Stimulated activated CD8-positive, alpha-beta memory T cell treated with anti-CD3 and anti-CD28 coated beads, Interleukin-15, amount 100 ng/mL, for 4 hours (primary cell): ENCODE results near the gene CDH20.
"Not testable (repeated sequence)": the region's sequence is repeated elsewhere in the genome, so short reads cannot be mapped to it uniquely, and the experiment has no call there.

ENCODE experiments used
- DNase-seq, 2 donors: peaks; one replicate each; pipeline ENCODE4 v3.0.0-alpha.2; 2020; ENCODE audit warnings: low read depth in 2 of 2

CDH20 gene

DNA sequence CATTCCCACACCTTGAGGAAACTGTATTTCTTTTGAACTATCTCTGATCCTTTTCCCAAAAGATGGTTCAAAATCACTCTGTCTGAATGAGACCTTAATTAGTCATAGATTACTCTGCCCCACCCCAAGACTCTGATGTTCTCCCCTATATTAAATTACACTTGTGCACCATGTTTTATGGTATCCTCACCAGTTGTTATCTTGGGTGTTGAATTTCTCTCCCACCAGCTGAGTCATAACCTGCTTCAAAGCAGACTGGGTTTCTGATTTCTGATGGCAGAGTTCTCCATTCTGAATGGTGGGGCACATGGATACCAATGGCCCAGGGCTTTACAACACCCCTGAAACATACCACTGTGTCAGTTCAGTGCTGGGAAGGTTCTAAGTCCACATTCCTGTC lies 15.0 kb downstream of the CDH20 start:
- no peak for DNase-seq

DNA sequence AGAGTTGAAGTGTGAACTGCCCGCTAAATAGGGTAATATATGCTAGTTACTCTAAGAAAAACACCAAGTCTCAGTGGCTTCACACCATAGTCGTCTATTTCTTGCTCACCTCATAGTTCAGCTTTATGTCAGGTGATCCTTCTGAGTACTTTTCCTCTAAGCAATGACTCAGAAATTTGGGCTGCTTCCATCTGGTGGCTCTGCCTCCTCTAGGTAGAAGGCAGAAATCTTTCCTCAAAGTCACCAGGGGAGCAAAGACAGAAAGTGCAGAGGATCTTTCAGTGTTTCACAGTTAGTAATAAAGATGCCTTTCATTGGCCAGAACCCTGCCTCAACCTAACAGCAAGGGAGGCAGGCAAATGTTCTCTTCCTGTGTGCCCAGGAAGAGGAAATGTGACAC lies 17.3 kb downstream of the CDH20 start:
- no peak for DNase-seq

DNA sequence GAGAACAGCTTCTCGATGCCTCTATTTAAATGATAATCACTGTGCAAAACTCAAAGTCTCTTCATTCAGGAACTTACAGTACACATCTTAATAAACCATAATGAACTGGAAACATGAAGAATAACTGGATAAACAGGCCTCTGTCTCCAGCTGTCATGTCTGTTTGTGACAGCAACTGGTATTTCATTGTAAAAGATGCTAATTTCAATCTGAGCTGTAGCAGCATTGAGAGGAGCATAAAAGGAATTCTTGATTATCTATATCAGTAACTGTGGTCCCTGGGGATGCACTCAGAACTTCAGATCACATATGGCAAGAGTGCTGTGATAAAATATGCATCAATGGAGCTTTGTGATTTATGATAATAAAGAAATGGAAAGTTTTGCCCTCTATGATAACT lies 18.8 kb downstream of the CDH20 start:
- DNase-seq: no peak

DNA sequence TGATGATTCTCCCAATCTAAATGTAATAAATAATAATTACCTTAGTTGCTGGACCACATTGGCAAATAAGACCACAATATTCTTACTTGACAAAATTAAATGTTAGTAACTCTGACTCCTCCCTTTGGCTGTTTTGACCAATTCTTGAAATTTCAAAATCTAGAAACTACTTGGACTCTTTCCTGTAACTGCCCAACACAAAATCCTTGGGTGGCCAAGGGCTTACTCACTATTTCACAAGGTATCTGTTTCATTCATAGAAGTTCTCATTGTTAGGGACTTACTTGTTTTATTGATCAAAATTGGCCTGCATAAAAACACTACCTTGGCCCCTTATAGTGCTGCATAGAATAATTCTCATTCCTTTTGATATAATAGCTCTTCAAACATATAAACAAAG lies 19.4 kb downstream of the CDH20 start:
- no peak for DNase-seq

DNA sequence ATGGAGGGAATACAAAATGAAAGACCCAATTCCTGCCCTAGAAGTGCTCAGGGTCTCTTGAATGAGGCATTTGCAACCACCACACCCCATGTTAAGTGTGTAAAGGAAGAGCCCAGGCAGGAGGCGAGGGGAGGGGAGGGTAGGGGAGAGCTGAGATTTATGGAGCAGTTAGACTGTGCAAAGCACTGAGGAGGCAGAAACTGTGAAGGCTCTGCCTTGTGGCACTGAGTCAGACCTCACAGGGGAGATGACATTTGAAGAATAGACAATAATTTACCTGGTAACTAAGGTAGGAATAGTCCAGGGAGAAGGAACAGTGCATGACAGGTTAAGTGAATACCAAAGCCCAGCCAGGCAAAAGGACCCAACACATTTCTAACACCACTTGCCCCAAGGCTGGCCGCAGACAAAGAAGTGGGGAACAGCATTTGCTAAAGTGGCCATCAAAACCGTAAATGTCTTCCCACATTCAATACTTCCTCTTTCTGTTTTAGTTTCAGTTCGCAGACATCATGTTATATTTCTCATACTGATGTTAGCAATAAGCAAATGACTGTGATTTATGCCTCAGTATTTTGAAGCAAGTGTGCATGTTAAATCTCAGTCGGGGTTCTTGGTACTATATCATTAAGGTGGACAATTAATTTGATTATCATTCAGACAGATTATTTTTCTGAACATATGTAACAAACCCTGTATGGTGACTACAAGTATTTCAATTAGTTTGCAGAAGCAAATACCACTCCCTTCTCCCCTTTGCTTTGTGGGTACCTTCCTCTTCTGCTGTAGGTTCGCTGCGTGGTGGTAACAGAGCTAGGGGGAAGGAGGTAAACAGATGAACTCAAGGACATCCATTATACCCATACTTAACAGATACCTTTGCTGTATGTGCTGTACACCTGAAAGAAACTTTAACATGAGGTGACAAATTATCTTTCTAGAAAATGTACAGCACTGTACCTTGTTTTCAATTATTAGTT lies 27.5 kb downstream of the CDH20 start:
- no peak for DNase-seq

DNA sequence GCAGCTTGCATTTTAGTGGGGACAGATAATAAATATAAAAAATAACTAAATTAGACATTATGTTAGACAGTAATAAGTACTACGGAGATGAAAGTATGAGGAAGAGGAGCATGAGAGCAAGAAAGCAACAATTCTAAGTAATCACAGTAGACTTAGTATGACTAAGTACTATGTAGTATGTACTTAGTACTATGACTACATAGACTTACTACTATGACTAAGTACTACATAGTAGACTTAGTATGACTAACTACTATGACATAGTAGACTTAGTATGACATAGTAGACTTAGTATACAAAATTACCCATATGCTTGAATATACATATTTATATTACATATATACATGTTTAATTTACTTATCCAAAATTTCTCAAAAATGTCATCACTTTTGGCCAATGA lies 29.3 kb downstream of the CDH20 start:
- DNase-seq: no peak

DNA sequence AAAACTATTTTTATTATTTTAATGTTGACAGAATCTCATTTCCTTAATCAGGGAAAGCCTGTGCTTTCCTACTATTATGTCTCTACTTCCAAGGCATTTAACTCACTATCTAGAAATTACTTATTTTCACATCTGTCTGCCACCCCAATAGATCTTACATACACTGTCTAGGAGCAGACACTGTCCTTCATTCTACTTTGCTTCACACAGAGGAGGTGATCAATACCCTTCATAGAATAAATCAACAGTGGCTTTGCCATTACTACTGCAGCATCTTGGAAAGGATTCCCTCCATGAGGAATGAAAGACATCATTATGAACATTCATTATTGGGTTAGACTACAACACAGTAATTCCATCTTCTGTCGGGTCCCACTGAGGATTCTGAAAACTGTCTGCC lies 31.7 kb downstream of the CDH20 start:
- DNase-seq: no peak

DNA sequence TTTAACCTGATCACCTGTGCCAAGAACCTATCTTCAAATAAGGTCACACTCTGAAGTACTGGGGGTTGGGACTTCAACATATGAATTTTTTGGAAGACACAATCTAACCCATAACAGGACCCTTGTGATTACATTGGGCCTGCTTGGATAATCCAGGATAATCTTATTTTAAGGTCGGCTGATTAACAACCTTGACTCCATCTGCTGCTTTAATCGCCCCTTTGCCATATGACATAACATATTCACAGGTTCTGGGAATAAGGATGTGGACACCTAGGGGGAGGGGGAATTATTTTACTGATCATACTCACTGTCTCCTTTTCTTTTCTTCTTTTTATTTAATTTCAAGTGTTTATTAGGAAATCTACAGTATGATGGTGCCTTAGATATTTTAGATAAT lies 34.8 kb downstream of the CDH20 start:
- no peak for DNase-seq

DNA sequence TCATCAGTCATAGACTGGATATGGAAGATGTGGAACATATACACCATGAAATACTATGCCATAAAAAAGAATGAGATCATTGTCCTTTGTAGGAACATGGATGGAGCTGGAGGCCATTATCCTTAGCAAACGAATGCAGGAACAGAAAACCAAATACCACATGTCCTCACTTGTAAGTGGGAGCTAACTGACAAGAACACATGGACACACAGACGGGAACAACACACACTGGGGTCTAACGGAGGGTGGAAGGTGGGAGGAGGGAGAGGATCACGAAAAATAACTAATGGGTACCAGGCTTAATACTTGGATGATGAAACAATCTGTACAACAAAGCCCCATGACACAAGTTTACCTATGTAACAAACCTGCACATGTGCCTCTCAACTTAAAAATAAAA lies 36.4 kb downstream of the CDH20 start:
- not testable (repeated sequence) for DNase-seq

DNA sequence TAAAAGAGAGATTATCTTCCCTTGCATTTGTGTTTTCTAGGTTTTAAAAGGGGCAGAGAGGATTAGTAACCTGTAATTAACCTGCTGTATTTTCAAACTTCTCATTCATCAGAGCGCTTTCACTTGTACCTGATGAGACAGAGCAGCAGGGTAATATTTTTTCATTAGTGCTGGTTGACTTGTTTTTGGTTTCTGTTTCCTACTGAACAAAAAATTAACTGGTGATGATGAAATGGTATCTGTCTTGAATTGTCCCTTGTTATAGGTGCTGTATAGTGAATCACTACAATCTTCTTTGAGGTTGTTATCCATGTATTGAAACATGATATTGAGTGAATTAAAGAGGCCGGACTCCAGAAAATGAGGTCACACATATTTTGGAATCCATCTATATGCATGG lies 37.9 kb downstream of the CDH20 start:
- no peak for DNase-seq

DNA sequence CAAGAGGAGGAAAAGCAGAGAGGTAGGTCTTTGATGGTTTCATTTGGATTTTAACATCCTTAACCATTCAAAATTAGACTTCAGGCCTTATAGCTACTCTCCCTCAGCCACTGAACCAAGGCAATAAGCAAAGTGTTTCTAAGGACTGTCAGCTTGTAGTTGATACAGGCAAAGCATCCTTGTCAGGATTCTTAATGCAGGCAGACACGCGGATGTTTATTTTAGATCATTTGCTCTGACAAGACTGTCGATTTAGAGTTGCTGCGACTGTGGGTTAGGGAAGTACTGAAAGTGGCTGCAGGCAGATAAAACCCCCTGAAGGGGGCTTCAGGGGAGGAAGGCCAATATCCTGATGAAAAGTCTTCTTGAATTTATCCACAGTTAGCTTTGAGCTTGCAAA lies 46.6 kb downstream of the CDH20 start:
- no peak for DNase-seq

DNA sequence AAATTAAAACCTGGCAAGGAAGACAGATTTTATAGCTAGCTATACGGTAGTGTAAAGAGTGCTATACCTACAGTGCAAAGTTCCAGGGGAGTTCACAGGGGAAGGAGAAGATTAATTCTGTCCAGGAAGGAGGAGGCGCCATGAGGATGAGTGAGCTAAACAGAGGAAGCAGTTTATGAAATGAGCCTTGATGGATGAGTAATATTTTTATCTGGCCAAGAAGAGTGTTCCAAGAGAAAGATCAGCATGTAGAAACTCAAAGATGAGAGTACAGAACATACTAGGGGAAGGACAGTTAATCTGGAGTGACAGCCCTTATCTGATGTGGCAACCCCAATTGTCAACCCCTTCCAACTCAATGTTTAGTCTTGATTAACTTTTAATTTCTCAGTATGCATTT lies 54.8 kb downstream of the CDH20 start:
- no peak for DNase-seq

DNA sequence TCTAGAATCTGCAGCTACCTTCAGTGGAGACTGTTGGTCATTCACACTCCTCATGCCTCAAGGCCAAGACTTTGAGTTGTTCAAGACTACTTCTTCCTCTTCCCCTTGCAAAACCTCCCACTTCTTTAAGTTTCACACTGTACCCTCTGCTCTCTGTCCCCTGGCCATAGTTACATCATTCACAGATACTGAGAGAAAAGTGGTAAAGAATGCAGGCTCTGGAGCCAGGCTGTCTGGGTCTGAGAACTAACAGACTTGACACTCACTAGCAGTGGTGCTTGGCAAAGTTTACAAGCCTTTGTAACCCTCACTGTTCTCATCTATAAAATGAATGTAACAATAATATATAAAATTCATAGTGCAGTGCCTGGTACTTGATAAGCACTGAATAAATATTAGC lies 61.8 kb downstream of the CDH20 start:
- no peak for DNase-seq

DNA sequence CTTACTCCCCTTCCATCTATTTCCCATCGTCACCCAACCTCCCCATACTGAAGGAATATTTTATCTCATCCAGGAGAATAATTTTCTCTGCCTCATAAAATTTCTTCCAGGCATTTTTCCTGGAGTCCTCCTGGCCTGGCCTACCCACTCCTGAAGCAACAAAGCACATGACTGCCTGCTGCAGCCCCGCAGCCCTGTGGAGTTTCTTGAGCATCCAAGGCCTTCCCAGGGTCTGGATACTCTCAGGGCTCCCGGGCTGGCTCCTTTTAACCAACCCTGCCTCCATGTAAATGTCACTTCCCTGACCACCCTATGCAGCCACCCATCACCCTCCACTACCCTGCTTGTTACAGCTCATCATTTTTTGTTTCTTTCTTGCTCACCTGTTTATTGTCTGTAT lies 64.0 kb downstream of the CDH20 start:
- DNase-seq: no peak

DNA sequence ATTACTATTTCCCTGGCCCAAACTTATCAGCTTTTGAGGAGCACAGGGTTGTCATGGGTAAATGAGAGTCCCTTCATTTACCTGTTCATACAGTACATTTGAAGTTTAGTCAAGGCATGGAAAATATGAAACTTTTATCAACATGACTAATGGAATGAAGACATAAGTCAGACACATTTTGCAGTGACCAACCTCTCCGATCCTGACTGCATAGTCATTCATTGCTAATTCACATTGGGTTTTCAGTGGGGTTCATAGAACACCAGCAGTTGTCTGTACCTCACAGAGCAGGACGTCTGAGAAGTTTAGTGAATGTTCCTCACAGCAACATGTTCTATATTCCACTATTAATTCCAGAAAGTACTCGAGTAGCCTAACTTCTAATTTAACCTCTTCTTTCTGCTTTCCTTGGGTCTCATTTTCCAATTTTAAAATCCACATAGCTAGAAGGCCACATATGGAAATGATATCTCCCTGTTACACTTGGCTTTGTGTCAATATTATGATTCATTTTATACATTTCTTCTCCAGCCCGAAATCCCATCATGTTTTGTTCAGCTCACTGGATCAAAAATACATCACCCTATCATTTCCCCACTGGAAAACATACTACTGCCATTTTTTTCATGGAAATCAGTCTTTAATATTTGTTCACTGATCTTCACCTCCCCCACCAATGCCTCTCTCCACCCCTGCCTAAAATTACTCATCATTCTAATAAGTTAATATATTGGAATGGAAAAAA lies 65.9 kb downstream of the CDH20 start:
- no peak for DNase-seq

DNA sequence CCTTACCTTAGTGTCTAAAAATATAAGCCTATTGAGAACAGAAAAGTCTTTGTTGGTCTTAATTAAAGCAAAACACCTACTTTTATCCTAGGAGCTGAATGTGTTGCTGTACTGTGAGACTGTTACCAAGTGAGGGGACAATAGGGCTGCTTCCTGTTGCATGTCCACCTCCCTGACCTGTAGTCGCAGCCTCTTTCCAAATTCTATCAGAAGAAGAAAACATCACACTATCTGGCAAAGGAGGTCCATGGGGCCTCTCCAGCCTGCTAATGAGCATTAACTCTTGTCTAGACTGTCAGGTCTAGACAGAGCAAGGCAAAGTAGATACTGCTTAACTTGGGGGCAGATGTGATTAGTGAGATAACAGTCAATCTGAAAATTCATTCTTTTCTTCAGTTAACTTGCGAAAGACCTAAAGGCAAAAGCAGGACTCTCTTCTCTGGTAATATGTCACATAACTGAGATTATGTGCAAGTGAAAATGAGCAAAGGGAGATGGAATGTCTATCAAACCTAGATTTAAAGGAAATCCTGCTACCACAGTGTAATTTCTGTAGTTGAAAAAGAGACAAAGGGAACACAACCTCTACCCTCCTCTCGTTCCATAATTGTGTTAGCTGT lies 66.9 kb downstream of the CDH20 start:
- DNase-seq: no peak

DNA sequence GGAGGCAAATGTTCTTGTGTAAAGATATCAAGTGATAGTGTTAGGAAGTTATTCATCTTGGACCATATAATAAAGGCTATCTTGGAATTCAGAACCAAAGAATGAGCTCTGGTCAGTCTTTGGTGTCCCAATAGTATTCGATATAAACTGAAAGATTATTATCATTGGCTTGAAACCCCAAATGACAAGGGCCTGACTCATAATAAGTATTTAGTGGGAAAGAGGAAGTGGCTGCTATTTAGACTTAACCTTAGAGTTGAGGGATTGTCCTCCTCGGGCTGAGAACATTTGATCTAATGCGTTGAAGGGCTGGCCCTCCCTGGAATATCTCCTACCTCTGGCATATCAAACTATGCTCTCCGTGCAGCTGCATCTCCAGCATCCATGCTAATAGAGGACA lies 67.5 kb downstream of the CDH20 start:
- no peak for DNase-seq

DNA sequence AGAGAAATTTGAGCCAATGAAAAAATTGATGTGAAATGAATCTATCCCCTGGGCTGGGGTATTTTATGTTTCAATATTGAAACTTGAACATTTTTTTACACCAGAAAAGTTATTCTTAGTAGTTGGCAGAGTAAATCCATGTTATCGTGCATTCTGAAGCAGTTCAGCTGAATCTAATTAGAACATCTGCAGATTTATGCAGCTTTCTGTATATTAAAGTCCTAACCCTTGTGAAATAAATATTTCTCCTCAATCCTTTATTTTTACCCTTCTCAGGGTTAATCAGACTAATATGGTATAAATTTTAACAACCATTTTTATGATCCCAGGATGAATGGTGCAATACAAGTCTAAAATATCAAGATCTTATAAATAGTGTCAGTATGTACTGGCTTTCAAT lies 69.5 kb downstream of the CDH20 start:
- DNase-seq: no peak

DNA sequence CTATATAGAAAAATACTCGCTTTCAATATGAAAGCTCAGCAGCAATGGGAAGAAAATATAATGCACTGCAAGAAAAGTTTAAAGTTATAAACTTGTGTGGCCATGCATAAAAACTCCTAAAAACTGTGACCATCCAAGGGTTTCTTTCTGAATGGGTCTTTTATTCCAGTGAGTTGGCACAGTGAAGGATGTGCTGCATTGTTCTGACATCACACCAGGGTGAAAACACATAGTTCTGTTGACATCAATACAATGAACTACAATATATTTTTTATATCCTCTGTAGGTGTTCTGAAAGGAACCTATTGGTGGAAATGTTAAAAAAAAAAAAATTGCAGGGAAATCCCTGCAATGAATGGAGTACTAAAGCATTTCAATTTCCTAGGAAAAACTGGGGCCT lies 80.2 kb downstream of the CDH20 start:
- DNase-seq: no peak

DNA sequence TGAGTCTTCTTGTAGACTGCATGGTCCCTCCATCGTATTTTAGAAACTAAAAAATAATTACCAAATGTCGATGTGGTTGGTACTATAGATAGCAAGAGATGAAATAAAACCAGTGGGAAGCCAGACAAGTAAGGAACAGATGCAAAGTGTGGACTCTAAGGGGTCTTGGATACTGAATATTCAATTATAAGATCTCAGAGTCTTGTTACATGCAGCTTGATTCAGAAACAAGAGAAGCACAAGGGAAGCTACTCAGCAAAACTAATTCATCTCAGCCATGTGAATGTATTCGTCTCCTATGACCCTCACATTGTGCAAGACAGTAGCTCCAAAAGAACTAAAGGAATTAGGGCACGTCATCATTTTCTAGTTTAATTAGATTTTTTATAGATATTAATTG lies 80.9 kb downstream of the CDH20 start:
- no peak for DNase-seq

DNA sequence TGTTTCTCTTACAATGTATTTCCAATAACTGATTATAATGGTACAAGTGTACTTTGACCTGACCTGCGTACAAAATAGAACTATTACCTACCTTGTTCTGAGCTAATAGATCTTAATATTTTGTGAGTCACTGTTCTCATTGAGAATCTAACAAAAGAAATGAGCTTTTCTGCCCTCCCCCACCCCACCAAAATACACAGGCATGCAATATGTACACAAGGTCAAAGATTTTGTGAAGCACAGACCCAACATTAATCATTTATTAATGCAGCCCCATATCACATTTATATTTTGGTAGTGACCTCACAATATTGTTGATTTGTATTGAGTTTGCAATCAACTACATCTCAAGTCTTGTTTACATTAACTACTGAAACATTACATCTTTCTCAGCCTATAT lies 86.5 kb downstream of the CDH20 start:
- no peak for DNase-seq

DNA sequence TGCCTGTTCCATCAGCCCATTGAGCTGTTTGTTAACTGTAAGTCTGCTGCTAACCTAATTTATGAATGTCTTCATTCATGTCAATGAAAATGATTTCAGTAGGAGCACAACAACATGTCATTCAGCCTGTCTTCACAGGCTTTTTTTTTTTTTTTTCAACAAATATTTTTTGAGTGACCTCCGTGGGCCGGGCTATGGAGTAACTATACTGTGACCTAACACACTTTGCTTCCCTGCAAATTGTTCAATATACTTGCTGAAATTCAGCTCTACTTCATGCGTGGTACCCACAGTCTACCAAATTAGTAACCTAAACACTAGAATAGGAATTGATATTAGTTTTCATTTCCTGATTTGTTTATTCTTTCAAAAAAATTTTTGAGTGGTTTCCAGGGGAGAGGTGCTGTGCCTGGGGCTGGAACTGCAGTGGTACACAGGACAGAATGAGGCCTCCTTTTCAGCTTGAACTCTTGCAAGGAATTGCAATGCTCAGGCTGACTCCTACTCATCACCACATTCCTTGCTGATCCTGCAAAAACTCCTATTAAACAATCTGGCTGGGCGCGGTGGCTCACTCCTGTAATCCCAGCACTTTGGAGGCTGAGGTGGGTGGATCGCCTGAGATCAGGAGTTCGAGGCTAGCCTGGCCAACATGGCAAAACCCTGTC lies 87.1 kb downstream of the CDH20 start:
- no peak for DNase-seq
